HG02840 (cell line): ENCODE results near the gene HIBADH.
"Not testable (repeated sequence)": the region's sequence is repeated elsewhere in the genome, so short reads cannot be mapped to it uniquely, and the experiment has no call there.

Experiments used
- ATAC-seq: cut with Tn5 transposase; IDR thresholded peaks from one replicate; pipeline ENCODE4 v1.9.1; 2021; ENCODE audit warnings: mild to moderate bottlenecking, moderate library complexity, moderate number of reproducible peaks; ENCODE audit not compliant: unreplicated experiment, low FRiP score

HIBADH gene

DNA sequence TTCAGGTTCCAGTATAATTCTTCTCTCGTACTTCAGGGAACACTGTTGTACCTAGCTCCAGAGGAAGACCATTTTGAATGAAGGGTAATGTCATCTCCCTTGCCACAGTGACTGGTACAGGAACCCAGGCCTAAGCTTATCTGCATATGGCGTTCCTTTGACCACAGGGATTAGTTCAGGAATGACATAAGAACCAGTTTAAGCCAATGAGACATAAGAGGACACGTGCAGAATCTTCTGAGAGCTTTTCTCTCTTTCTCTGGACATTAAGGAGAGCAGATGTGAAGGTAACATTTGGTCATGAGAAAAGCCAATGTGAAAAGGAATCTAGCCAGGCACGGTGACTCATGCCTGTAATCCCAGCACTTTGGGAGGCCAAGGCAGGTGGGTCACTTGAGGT lies 21.8 kb upstream of the HIBADH start:
- ATAC-seq: no peak

DNA sequence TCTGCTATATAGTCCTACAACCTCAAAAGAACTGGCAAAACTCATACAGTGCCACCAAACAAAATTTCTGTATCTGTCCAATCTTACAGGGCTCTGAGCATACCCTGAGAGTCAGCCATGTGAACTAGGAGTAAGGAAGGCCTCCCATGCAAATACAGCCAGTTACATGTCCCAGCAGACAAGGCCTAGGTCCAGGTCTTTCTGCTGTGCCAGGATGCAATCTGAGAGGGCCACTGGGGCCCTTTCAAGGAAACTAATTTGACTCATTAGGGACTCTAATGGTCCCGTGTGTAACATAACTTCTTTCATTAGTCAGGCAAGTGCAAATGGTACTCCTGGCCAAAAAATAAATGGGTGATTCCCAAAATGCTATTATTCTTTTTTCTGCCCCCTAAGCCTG lies 17.9 kb upstream of the HIBADH start:
- ATAC-seq: no peak

DNA sequence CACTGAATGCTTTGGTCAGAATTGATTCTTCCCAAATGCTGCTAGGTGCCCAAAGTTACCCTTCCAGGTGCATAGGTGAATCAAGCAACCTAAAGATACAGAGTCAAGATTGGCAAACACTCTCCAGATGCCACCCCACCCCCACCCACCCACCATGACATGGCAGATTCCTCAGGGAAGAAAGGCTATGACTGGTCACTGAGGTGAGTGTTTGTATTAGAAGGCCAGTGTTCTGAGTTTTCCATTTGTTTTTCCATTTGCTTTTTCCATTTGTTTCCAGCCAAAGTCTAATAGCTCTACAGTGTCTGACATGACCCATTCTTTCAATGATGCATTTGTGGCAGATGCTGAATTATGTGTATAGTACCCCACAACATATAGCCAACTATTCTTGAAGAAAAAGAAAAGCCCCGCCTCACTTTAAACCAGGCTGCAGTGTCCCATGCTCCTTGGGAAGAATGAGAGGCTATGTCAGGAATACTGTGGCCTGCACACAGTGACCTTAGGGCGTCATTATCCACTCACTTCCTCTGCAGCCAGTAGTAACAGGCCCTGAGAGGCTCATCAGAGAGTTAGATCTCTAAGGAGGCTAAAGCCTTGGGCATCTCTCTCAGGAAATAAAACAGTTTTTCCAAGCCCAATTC lies 16.1 kb upstream of the HIBADH start:
- no peak for ATAC-seq

DNA sequence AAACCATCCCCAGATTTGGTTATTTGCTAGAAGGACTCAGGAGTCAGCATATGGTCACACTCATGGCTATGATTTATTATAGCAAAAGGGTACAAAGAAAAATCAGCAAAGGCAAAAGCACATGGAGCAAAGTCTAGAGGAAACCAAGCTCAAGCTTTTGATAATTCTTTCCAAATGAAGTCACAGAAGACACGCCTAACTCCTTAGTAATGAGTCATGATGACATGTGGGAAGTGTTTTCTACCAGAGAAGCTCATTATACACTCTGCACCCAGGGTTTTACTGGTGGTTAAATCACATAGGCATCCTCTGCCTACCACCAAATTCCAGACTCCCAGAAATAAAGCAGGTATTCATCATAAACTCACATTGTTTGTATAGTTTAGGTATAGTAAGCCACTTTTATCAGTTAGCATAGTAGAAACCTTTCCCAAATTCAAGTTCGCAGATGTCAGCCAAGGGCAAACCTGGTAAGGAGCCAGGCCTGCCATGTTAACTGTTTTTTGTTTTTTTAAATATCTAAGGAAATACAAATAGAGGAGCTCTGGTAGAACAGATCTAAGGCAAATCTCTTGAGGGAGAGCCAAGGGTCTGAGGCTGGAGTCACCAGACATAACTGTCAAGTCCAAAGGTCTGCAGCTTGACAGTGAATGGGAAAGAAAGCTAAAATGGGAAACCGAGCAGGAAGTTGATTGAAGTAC lies 15.4 kb upstream of the HIBADH start:
- ATAC-seq: no peak

DNA sequence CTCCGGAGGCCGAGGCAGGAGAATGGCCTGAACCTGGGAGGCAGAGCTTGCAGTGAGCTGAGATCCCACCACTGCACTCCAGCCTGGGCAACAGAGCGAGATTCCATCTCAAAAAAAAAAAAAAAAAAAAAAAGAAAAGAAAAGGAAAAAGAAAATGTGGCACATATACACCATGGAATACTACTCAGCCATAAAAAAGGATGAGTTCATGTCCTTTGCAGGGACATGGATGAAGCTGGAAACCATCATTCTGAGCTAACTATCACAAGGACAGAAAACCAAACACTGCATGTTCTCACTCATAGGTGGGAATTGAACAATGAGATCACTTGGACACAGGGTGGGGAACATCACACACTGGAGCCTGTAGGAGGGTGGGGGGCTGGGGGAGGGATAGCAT lies 11.4 kb upstream of the HIBADH start:
- not testable (repeated sequence) for ATAC-seq

DNA sequence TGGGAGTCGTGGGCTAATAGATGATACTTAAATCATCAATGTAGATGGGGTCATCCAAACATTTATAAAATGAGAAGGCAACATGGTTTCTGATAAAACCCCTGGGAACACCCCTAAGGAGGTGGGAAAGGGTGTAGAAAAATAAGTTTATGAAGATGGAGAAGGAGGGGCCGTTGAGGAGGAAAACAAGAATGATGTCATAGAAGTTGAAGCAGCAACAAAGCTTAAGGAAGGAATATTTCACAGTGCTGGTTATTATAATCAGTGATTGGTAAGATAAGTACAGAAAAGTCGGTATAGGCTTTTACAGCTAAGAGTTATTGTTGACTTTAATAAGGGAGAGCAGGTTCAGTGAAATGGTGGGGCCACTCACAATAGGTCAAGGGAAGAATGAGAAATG lies 9.0 kb upstream of the HIBADH start:
- no peak for ATAC-seq

DNA sequence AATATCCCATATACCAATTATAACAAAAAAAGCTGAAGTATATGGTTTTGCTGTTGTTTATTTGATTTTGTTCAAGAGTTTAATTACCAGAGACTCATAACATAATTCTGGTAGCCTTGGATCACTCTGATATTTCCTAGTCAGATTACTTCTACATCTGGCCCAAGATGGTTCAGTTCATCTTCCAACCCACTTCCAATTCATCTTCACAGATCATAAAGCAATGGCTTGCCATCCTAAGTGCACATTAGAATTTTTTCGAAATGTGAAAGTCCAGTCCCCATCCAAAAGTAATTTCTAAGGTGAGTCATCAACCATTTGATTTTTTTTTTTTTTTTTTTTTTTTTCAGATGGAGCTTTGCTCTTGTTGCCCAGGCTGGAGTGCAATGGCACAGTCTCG lies 8.0 kb upstream of the HIBADH start:
- no peak for ATAC-seq

DNA sequence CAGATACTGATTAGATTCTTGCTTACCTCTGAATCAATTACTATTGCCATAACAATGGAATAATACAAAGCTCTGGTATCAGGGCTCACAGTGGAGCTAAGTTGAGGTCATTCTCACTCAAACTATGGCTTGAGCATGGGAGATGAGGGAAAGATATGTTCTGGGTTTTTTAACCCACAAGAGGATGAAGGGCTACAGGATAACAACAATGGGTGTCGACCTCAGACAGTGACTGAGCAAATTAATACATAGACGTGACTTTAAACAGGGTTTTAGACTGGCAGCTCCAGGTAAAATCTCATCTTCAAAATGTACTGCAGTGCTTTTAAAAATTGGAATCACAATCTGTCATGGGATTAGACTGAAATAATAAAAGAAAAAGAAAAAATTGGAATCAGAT lies 7.5 kb upstream of the HIBADH start:
- no peak for ATAC-seq

DNA sequence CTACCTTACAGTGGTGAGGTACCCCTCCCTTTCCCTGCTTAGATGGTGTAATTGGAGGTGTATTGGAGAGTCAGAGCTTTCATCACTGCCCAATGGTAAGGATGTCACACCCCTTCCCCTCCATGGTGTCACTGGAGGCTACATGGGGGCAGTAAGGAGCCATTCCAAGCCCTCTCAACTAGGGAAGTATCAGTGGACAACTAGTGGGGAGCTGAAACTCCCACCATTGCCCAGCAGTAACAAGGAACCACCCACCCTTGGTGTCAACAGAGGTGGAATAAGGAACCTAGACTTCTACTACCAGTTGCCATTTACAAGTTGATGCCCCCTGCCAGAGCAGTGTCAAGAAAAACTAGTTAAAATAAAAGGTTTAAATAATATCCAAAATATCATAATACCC lies 2.8 kb upstream of the HIBADH start:
- no peak for ATAC-seq

DNA sequence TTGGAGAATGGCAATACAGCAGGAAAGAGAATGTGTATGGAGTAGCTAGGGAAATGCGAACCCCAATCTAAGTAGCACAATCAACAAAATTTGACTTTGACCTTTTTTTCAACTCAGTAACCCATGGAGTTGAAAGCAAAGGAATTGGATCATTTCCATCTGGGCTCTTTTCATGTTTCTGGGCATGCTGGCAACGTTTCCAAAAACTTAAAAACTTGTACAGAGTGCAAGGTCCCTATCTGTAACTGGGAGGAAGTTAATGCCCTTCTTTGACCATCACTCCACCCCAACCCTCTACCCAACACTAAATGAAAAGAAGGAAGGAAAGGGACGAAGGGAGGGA lies 1.3 kb upstream of the HIBADH start:
- no peak for ATAC-seq

DNA sequence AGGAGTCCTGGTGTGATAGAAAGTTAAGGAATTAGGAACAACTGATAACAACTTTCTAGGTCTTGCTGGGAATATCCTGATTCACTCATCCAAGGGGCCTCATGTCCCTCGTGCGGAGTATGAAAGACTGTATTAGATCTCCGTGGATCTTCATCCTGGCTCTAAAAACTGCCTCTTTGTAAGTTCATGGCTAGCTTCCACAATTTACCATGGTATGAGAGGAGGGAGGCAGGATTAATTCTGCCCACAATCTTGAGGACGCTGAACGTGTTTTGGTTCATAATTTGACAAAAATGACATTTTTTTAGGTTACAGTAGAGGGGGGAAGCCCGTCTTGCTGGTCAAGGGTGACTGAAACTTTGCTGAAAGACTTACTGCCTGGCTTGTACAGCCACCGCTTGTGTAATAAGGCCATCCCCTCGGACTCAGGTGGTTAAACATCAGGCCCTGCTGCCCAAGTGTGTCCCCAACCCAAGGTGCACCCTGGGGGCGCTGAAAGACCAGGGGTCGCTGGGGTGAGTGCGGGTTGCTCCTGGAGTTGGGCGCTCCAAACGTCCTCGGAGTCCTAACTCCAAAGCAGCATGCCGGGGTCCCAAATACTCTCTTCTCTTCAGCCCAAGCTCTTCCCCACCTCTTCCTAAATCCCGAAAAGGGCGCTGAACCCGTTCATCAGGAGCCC lies 733 bp downstream of the HIBADH start:
- peak; percentile 4 for ATAC-seq

DNA sequence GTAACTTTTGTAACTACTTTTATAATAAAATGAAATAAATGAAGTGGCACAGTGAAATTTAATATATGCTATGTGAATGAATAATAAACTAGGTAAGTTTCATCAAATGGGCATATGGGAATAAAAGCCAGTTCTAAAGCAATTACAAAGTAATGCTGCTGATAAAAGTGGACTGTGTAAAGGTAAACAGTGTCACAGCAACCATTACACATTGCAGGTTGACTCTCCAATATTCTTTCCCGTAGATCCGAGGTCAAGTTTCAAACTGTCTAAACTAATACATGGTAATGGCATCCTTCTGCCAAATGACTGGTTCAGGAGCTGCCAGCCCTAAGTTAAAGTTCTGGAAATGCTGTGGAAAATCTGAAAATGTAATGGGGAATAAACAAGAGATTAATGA lies 6.0 kb downstream of the HIBADH start:
- no peak for ATAC-seq

DNA sequence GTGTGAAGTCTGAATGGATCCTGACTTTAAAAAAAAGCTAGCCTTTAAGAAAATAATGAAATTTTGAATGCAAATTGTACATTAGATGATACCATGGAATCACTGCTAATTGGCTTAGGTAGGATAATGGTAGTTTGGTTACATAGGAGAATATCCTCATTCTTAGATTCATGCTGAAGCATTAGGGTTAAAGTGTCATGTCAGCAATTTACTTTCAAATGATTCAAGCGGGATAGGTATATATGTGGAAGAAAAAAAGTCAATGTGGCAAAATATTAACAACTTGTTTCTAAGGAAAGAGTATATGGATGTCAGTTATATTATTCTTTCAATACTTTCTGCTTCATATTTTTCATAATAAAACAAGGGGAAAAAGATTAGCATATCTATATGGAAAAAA lies 7.5 kb downstream of the HIBADH start:
- no peak for ATAC-seq

DNA sequence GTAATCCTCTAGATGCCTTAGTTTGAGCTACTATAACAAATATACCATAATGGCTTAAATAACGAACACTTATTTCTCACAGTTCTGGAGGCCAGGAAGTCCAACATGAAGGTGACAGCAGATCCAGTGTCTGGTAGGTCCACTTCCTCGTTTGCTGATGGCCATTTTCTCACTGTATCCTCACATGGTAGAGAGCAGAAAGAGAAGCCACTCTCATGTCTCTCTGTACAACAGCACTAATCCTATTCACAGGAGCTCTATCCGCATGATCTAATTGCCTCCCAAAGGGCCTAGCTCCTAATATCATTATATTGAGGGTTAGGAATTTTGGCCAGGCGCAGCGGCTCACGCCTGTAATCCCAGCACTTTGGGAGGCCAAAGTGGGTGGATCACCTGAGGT lies 10.2 kb downstream of the HIBADH start:
- no peak for ATAC-seq

DNA sequence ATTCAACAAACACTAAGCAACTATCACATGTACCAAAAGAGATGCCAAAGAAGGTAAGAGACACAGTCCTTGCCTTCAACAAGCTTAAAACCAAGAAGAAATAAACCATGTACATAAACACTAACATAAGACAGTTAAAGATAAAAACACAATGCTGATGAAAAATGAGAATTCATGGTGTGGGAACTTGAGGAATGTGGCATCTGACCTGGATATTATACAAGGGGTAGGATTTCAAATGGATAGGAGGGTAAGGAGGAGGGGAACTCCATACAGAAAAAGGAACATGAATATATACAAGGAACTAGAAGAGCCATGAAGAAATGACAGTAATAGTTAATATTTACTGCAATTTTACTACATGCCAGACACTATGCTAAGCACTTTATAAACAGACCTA lies 11.0 kb downstream of the HIBADH start:
- no peak for ATAC-seq

DNA sequence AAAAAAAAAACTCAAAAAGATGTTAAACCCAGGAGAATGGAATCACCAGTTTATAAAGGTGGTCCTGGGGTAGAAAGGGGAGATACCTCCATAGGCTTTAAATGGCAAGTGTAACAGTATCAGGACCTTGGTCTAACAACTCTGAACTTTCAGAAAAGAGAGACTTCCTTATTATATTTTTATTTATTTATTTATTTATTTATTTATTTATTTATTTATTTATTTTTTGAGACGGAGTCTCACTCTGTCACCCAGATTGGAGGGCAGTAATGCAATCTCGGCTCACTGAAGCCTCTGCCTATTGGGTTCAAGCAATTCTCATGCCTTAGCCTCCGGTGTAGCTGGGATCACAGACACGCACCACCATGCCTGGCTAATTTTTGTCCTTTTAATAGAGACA lies 12.4 kb downstream of the HIBADH start:
- ATAC-seq: no peak

DNA sequence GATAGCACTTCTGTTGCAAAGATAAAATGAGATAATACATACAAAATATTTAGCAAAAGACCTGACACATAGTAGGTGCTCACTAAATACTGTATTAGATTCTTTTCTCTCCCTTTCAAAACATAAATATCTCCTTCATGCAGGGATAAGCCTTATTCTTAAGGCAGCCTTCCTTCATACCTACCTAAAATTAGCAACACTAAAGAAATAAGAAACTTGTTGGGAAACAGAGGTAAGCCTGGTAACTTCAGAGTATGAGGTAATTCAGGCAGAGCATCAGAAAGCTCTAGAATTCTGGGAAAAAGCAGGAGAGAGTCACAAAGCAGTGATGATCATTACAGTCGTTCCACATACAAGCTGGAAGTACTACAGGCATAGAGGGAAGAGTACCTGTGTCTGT lies 15.2 kb downstream of the HIBADH start:
- ATAC-seq: no peak

DNA sequence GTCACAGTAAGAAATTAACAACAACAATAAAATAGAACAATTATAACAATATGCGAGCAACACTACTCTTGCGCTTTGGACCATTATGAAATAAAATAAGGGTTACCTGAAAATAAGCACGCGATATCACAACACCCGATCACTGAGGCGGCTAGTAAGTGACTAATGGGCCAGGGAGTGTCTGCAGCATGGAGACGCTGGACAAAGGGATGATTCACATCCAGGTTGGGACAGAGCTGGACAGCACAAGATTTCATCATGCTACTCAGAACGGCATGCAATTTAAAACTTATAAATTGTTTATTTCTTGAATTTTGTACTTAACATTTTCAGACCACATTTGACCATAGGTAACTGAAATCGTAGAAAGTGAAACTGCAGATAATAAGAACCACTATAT lies 15.6 kb downstream of the HIBADH start:
- ATAC-seq: no peak

DNA sequence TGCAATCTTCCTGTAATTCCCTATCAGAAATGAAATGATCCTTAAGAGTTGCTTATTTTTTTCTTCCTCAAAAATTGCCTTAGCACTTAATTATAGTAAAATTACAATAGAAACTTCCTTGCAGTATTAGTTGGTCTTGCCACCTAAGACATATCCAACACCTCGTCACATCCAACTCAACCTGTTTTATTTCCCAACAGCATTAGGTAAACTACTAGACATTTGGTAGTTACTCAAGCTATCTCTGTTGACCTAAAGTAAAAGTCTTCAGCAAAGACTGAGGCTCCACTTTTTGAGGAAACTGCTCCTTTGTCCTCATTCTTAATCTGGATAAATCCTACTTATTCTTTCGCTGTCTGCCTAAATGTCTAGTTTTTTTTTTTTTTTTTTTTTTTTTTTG lies 20.4 kb downstream of the HIBADH start:
- no peak for ATAC-seq

DNA sequence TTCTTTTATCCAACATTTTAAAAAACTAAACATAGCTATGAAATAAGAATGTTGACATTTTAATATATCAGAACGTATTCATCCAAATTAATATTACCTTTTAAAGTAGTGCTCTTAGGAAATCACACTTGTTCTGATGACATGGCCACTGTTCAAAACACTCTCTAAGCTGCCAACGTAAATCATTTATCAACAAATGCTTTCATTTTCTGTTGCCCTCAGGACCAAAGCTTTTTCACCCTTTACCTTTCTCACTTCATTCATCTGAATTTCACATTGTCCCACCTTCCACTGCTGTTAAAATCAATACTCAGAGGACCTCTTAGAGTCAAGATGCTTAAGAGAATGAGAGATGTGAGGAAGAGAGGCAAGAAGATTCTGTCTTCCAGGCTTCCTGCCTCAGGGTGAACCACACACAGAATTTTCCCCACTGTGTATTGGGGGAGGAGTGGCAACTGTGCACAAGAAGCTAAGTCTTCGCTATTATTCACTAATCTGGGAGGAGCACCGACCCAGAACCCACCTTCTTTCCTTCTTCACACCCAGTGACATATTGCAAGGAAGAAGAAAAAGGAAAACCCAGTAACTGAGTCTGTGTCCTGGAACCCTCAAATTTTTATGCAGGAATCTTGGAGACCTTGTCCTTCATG lies 21.0 kb downstream of the HIBADH start:
- no peak for ATAC-seq

DNA sequence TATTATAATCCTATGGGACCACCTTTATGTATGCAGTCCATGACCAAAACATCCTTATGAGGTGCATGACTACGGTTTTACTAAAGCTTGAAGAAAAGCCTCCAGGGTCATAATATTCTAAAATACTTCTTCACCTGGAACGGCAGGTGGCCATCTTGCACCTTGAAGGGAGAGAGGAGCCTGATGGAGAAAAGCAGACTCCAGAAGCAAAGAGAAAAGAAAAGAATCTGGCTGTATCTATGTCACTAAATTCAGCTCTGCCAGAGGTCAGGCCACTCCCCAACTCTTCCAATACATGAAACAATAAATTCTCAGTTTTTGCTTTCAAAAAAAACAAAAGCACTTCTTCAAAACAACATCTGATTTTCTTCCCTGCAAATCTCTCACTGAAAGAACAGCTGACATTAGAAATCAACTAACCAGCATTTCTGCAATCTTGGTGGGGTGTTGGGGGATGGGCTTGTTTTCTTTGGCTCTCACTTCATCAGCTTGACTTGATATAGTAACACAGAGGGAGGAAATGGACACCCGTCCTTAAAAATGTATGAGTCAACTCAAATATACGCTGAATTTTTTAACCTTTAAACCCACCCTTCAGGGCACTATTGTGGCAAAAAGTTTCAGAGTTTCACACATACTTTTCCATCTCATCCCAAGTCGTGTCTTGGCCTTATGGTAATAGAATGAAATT lies 21.7 kb downstream of the HIBADH start:
- ATAC-seq: no peak
